Stimulated activated CD8-positive, alpha-beta memory T cell treated with anti-CD3 and anti-CD28 coated beads, Interleukin-2, amount 100 ng/mL, for 1 hour (primary cell): ENCODE results near the gene CLEC4G.
"Not testable (repeated sequence)": the region's sequence is repeated elsewhere in the genome, so short reads cannot be mapped to it uniquely, and the experiment has no call there.

ENCODE experiments used
- DNase-seq, 2 donors: peaks; one replicate each; pipeline ENCODE4 v3.0.0-alpha.2; 2020; ENCODE audit warnings: low read depth in 2 of 2

The CLEC4G gene

GRCh38 chr19:7732045-7732444 is at the start of gene CLEC4G:
Gene CLEC4G, minus strand, starts transcription at chr19:7732110. Its CDS starts 8 bp downstream, at chr19:7732102.
- no peak for DNase-seq

GRCh38 chr19:7781157-7781556 is 49.2 kb upstream of the CLEC4G start:
- no peak for DNase-seq

- no peak for DNase-seq
Observed at GRCh38 chr19:7779631-7780486, 47.9 kb upstream of the CLEC4G start.

- no peak for DNase-seq
Observed at GRCh38 chr19:7778081-7778480, 46.2 kb upstream of the CLEC4G start.

GRCh38 chr19:7775761-7776160 is 43.9 kb upstream of the CLEC4G start:
- no peak for DNase-seq

GRCh38 chr19:7773841-7774240 is 41.9 kb upstream of the CLEC4G start:
- DNase-seq: no peak

GRCh38 chr19:7772752-7773291 is 40.9 kb upstream of the CLEC4G start:
- no peak for DNase-seq

GRCh38 chr19:7771072-7771471 is 39.2 kb upstream of the CLEC4G start:
- DNase-seq: no peak

- DNase-seq: no peak
Observed at GRCh38 chr19:7769171-7769570, 37.3 kb upstream of the CLEC4G start.

- no peak for DNase-seq
Observed at GRCh38 chr19:7767487-7767886, 35.6 kb upstream of the CLEC4G start.

GRCh38 chr19:7766535-7766934 is 34.6 kb upstream of the CLEC4G start:
- DNase-seq: no peak

GRCh38 chr19:7765043-7765442 is 33.1 kb upstream of the CLEC4G start:
- DNase-seq: not testable (repeated sequence)

- DNase-seq: not testable (repeated sequence)
Observed at GRCh38 chr19:7764157-7764556, 32.2 kb upstream of the CLEC4G start.

- DNase-seq: no peak
Observed at GRCh38 chr19:7763696-7764095, 31.8 kb upstream of the CLEC4G start.

- no peak for DNase-seq
Observed at GRCh38 chr19:7762719-7763293, 30.9 kb upstream of the CLEC4G start, which contains the start of gene CLEC4M. Gene CLEC4M, plus strand, starts transcription at chr19:7763243. Its CDS starts 24 bp downstream, at chr19:7763267.

GRCh38 chr19:7759156-7759555 is 27.2 kb upstream of the CLEC4G start:
- DNase-seq: no peak

- DNase-seq: no peak
Observed at GRCh38 chr19:7757358-7757757, 25.4 kb upstream of the CLEC4G start.

- DNase-seq: no peak
Observed at GRCh38 chr19:7756258-7756657, 24.3 kb upstream of the CLEC4G start.

- DNase-seq: no peak
Observed at GRCh38 chr19:7751157-7751783, 19.4 kb upstream of the CLEC4G start.

GRCh38 chr19:7748756-7749155 is 16.8 kb upstream of the CLEC4G start:
- DNase-seq: no peak

GRCh38 chr19:7748171-7748570 is 16.3 kb upstream of the CLEC4G start:
- no peak for DNase-seq
